OCI-LY3 (cell line): Measurements from ENCODE around the gene CAMTA1.

Experiments
- H2AFZ ChIP-seq: fragments of 200-600, 300-600 bp; shearing (Covaris generic); 2 replicates; pipeline ENCODE4 v1.6.0; 2014; ENCODE audit warnings: antibody characterized with exemption, low read depth, low read length
- H3K27ac ChIP-seq: fragments of 200-600, 300-600 bp; sonication (generic); 2 replicates; pipeline ENCODE4 v1.5.1; 2014; ENCODE audit warnings: mild to moderate bottlenecking, low read length, moderate library complexity, mixed read lengths
- H3K27me3 ChIP-seq: fragments of 200-600, 300-600 bp; sonication (generic); 2 replicates; pipeline ENCODE4 v1.6.1; 2014; ENCODE audit warnings: low read depth, low read length, mixed read lengths
- H3K36me3 ChIP-seq: fragments of 200-600, 300-600 bp; sonication (generic); replicated peaks from 2 replicates; pipeline ENCODE3; 2014; ENCODE audit warnings: low read depth, low read length, mixed read lengths
- H3K4me1 ChIP-seq: fragments of 300-600, 200-600 bp; sonication (generic); 2 replicates; pipeline ENCODE4 v1.6.1; 2014; ENCODE audit warnings: low read length, mixed read lengths
- H3K4me2 ChIP-seq: fragments of 200-600, 300-600 bp; sonication (generic); 2 replicates; pipeline ENCODE4 v1.6.1; 2014; ENCODE audit warnings: low read length, mixed read lengths
- H3K4me3 ChIP-seq: fragments of 300-600, 200-600 bp; sonication (generic); 2 replicates; pipeline ENCODE4 v1.5.1; 2014; ENCODE audit warnings: antibody characterized with exemption, mild to moderate bottlenecking, low read length, moderate library complexity
- H3K79me2 ChIP-seq: fragments of 300-600, 200-600 bp; shearing (Covaris generic); 2 replicates; pipeline ENCODE4 v1.6.1; 2014; ENCODE audit warnings: mild to moderate bottlenecking, low read length, mixed read lengths
- H3K9ac ChIP-seq: fragments of 300-600, 200-600 bp; shearing (Covaris generic); 2 replicates; pipeline ENCODE4 v1.6.0; 2014; ENCODE audit warnings: mild to moderate bottlenecking, low read length, moderate library complexity
- H3K9me3 ChIP-seq: fragments of 200-600, 300-600 bp; shearing (Covaris generic); 2 replicates; pipeline ENCODE4 v1.6.1; 2014; ENCODE audit warnings: low read length, mixed read lengths; ENCODE audit not compliant: insufficient read depth
- H4K20me1 ChIP-seq: fragments of 200-600, 300-600 bp; sonication (generic); 2 replicates; pipeline ENCODE4 v1.6.1; 2016; ENCODE audit warnings: low read length, mixed read lengths; ENCODE audit not compliant: insufficient read depth
- EZH2phosphoT487 ChIP-seq: fragments of 200-600 bp; shearing (Covaris generic); IDR thresholded peaks from 2 replicates; pipeline ENCODE4 v1.6.1; 2018; ENCODE audit warnings: antibody characterized with exemption, mixed run types, low read depth
- TF ChIP-seq, protein P1 (sequence below): fragments of 200-600, 300-600 bp; sonication (generic); IDR thresholded peaks from 2 replicates; pipeline ENCODE4 v1.5.1; 2014; ENCODE audit warnings: antibody characterized with exemption, low read length, low read depth

The CAMTA1 gene

DNA sequence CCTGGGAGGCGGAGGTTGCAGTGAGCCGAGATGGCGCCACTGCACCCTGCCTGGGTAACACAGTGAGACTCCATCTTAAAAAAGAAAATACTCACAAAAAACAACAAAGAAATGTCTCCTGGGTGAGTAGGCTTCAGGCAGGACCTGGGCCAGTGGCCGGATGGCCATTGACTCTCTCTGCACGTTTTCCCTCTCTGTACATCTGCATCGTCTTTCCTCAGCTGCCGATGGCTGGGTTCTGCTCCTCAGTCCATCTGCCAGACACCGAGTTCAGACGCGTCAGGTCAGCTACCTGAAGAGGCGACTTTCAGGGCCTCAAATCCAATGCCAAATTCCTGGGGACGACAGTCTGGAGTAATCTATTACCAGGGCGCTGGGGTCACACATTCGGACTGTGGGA is 199.3 kb downstream of the CAMTA1 start:
- Histone ChIP-seq H3K9ac (no peak overlapping the region), H3K27ac (no peak overlapping the region), H3K36me3 (no peaks in the 10 kb centered on the region), H3K79me2 (no peaks in the 10 kb centered on the region), H3K9me3 (no peaks in the 10 kb centered on the region), H4K20me1 (no peaks in the 10 kb centered on the region), H3K27me3 (0 out of 2 replicates have a peak, but pooled peaks cover 4% of the 10 kb centered on the region), H3K4me3 (no peak overlapping the region), H3K4me2 (no peak overlapping the region), H2AFZ (no peak overlapping the region), H3K4me1 (peaks cover 7% of the 10 kb centered on the region)
- TF ChIP-seq, protein P1, sequence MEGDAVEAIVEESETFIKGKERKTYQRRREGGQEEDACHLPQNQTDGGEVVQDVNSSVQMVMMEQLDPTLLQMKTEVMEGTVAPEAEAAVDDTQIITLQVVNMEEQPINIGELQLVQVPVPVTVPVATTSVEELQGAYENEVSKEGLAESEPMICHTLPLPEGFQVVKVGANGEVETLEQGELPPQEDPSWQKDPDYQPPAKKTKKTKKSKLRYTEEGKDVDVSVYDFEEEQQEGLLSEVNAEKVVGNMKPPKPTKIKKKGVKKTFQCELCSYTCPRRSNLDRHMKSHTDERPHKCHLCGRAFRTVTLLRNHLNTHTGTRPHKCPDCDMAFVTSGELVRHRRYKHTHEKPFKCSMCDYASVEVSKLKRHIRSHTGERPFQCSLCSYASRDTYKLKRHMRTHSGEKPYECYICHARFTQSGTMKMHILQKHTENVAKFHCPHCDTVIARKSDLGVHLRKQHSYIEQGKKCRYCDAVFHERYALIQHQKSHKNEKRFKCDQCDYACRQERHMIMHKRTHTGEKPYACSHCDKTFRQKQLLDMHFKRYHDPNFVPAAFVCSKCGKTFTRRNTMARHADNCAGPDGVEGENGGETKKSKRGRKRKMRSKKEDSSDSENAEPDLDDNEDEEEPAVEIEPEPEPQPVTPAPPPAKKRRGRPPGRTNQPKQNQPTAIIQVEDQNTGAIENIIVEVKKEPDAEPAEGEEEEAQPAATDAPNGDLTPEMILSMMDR = no peak
- TF ChIP-seq EZH2phosphoT487 = no peak

DNA sequence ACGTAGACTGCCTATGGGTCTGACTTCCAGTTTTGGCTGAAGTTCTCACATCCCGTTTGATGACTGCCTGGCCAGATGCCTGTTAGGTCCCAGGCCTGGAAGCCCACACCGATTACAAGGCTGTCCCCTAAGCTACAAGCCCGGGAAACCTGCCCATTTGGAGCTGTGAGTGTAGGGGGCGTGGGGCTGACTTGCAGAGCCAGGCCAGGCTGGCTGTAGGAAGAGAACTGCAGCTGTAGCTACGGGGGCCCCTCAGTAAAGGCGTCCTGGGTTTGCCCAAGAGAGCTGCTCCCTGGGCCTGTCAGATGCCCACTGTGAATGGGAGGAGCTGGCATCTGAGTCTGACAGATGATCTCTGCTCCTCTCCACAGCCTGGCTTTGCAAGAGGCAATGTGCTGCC is 199.7 kb downstream of the CAMTA1 start:
- Histone ChIP-seq H3K36me3 (no peaks in the 10 kb centered on the region), H2AFZ (no peak overlapping the region), H3K4me3 (no peak overlapping the region), H3K27me3 (peaks cover 4% of the 10 kb centered on the region; the same call in 1 of the 2 replicates), H3K4me2 (no peak overlapping the region), H4K20me1 (no peaks in the 10 kb centered on the region), H3K9ac (no peak overlapping the region), H3K79me2 (no peaks in the 10 kb centered on the region), H3K27ac (no peak overlapping the region), H3K4me1 (peaks cover 7% of the 10 kb centered on the region), H3K9me3 (no peaks in the 10 kb centered on the region)
- TF ChIP-seq, protein P1 = no peak
- no peak for TF ChIP-seq EZH2phosphoT487

GRCh38 chr1:6985549-6986276 is 200.5 kb downstream of the CAMTA1 start:
- no peak overlapping the region for H3K9ac ChIP-seq
- H3K27ac ChIP-seq = no peak overlapping the region
- no peaks in the 10 kb centered on the region for H4K20me1 ChIP-seq
- no peaks in the 10 kb centered on the region for H3K36me3 ChIP-seq
- H3K79me2 ChIP-seq = no peaks in the 10 kb centered on the region
- H3K4me2 ChIP-seq = no peak overlapping the region
- no peak for TF ChIP-seq EZH2phosphoT487
- TF ChIP-seq, protein P1 = no peak
- H2AFZ ChIP-seq = no peak overlapping the region
- peaks cover 7% of the 10 kb centered on the region for H3K4me1 ChIP-seq
- peaks cover 4% of the 10 kb centered on the region for H3K27me3 ChIP-seq
- H3K4me3 ChIP-seq = no peak overlapping the region
- H3K9me3 ChIP-seq = no peaks in the 10 kb centered on the region

GRCh38 chr1:6986281-6986680 is 201.0 kb downstream of the CAMTA1 start:
- H3K4me3 ChIP-seq = no peak overlapping the region
- no peak overlapping the region for H3K4me2 ChIP-seq
- no peaks in the 10 kb centered on the region for H3K36me3 ChIP-seq
- no peaks in the 10 kb centered on the region for H3K9me3 ChIP-seq
- no peak overlapping the region for H2AFZ ChIP-seq
- no peak overlapping the region for H3K27ac ChIP-seq
- peaks cover 4% of the 10 kb centered on the region for H3K27me3 ChIP-seq
- no peaks in the 10 kb centered on the region for H4K20me1 ChIP-seq
- no peak for TF ChIP-seq EZH2phosphoT487
- TF ChIP-seq, protein P1 = no peak
- H3K9ac ChIP-seq = no peak overlapping the region
- H3K4me1 ChIP-seq = peaks cover 7% of the 10 kb centered on the region
- H3K79me2 ChIP-seq = no peaks in the 10 kb centered on the region
